Activated CD8-positive, alpha-beta T cell treated with anti-CD3 and anti-CD28 coated beads for 36 hours (primary cell): ENCODE results near the gene STAT5A. TPM values are rescaled to one million over a fixed set of nuclear protein-coding genes. Genes with fewer than 3 reads are reported as not detected.

Experiments
- ATAC-seq: fragments of 200-7000 bp; cut with Tn5 transposase; one replicate; pipeline ENCODE4 v1.10.0; 2021; ENCODE audit warnings: mild to moderate bottlenecking, moderate library complexity
- CTCF ChIA-PET: fragments of 350-600 bp; sonication (Branson Sonifier 250); formaldehyde crosslinking; loops from one replicate; lab custom pipeline; 2021; ENCODE audit warnings: antibody characterized with exemption; lab: Charles Lee
- POLR2A ChIA-PET: fragments of 350-600 bp; sonication (Branson Sonifier 250); formaldehyde crosslinking; loops from one replicate; lab custom pipeline; 2021; ENCODE audit warnings: antibody characterized with exemption; lab: Charles Lee
- DNase-seq: peaks from one replicate; pipeline ENCODE4 v3.0.0-alpha.2; 2020
- H3K27ac Mint-ChIP-seq: one replicate; pipeline ENCODE4 v1.8.0; 2021; ENCODE audit warnings: mild to moderate bottlenecking, mixed read lengths
- H3K27me3 Mint-ChIP-seq: one replicate; pipeline ENCODE4 v1.8.0; 2021; ENCODE audit warnings: mixed read lengths
- H3K36me3 Mint-ChIP-seq: one replicate; pipeline ENCODE4 v1.8.0; 2021; ENCODE audit warnings: low read depth, mixed read lengths
- H3K4me1 Mint-ChIP-seq: one replicate; pipeline ENCODE4 v1.8.0; 2021; ENCODE audit warnings: low read depth, mixed read lengths
- H3K4me3 Mint-ChIP-seq: one replicate; pipeline ENCODE4 v1.8.0; 2021; ENCODE audit warnings: mild to moderate bottlenecking, moderate library complexity, mixed read lengths
- H3K9me3 Mint-ChIP-seq: one replicate; pipeline ENCODE4 v1.8.0; 2021; ENCODE audit warnings: mixed read lengths
- CTCF ChIP-seq: fragments of 200-600 bp; IDR thresholded peaks from one replicate; pipeline ENCODE4 v1.8.0; 2022; ENCODE audit warnings: antibody characterized with exemption, mild to moderate bottlenecking
- intact Hi-C: fragments of 100-400 bp; cut with micrococcal nuclease; formaldehyde crosslinking; loops from one replicate; pipeline ENCODE4 v1.10.0; 2022
- total RNA-seq, 2 experiments: library from RNA; stranded (reverse); gene quantifications; one replicate each; pipeline ENCODE4 v1.2.3, GENCODE V29; 2021

STAT5A gene
- total RNA-seq, 2 experiments from 2014 or later = 163 to 190 TPM

- no peak for TF ChIP-seq CTCF
- H3K4me1 Mint-ChIP-seq = peaks cover 46% of the 10 kb centered on the region
- intact Hi-C loops = no loop called here
- H3K27ac Mint-ChIP-seq = peak overlapping the region; percentile 66
- no peak for ATAC-seq
- no peaks in the 10 kb centered on the region for H3K27me3 Mint-ChIP-seq
- peak overlapping the region; percentile 10 for H3K4me3 Mint-ChIP-seq
- ChIA-PET POLR2A (interaction anchor here (1.1 to 1.4 kb wide), 4 partner anchors 10 to 50 kb away, joined by 3 to 6 read pairs (median 4); no protein-coding TSS in a partner anchor), CTCF (interaction anchor here (3.2 kb wide), 1 partner anchor 60 kb away, joined by 12 read pairs; no protein-coding TSS in a partner anchor)
- H3K36me3 Mint-ChIP-seq = peaks cover 15% of the 10 kb centered on the region
- H3K9me3 Mint-ChIP-seq = no peaks in the 10 kb centered on the region
- DNase-seq = no peak
These were observed 5.7 kb upstream of the STAT5A start for GRCh38 chr17:42282478-42283080.

- TF ChIP-seq CTCF = no peak
- intact Hi-C loops = no loop called here
- H3K4me3 Mint-ChIP-seq = no peak overlapping the region
- ChIA-PET POLR2A (interaction anchor here (1.1 to 1.6 kb wide), 2 partner anchors 28 to 35 kb away, joined by 3 to 4 read pairs; no protein-coding TSS in a partner anchor), CTCF (interaction anchor here (3.2 kb wide), 1 partner anchor 61 kb away, joined by 12 read pairs; no protein-coding TSS in a partner anchor)
- H3K4me1 Mint-ChIP-seq = peaks cover 43% of the 10 kb centered on the region
- peak overlapping the region; percentile 69 for H3K27ac Mint-ChIP-seq
- no peaks in the 10 kb centered on the region for H3K27me3 Mint-ChIP-seq
- H3K36me3 Mint-ChIP-seq = peaks cover 15% of the 10 kb centered on the region
- DNase-seq = no peak
- no peak for ATAC-seq
- H3K9me3 Mint-ChIP-seq = no peaks in the 10 kb centered on the region
These were observed 4.9 kb upstream of the STAT5A start for GRCh38 chr17:42283241-42284023.

- DNase-seq = no peak
- Mint-ChIP-seq H3K27ac (peak overlapping the region; percentile 69), H3K27me3 (no peaks in the 10 kb centered on the region), H3K36me3 (peaks cover 16% of the 10 kb centered on the region), H3K9me3 (no peaks in the 10 kb centered on the region), H3K4me3 (no peak overlapping the region), H3K4me1 (peaks cover 43% of the 10 kb centered on the region)
- no peak for TF ChIP-seq CTCF
- no peak for ATAC-seq
- ChIA-PET CTCF (interaction anchor here (3.2 kb wide), 1 partner anchor 62 kb away, joined by 12 read pairs; no protein-coding TSS in a partner anchor), POLR2A (interaction anchor here (1.6 kb wide), 1 partner anchor 27 kb away, joined by 4 read pairs; no protein-coding TSS in a partner anchor)
- intact Hi-C loops = no loop called here
These were observed 4.3 kb upstream of the STAT5A start for GRCh38 chr17:42284024-42284369.

GRCh38 chr17:42284566-42284965 is 3.7 kb upstream of the STAT5A start:
- Mint-ChIP-seq H3K27me3 (no peaks in the 10 kb centered on the region), H3K9me3 (no peaks in the 10 kb centered on the region), H3K27ac (no peak overlapping the region), H3K4me3 (no peak overlapping the region), H3K4me1 (peaks cover 43% of the 10 kb centered on the region), H3K36me3 (peaks cover 20% of the 10 kb centered on the region)
- ATAC-seq = no peak
- TF ChIP-seq CTCF = no peak
- POLR2A ChIA-PET = interaction anchor here (1.6 kb wide), 1 partner anchor 27 kb away, joined by 4 read pairs; no protein-coding TSS in a partner anchor
- CTCF ChIA-PET = interaction anchor here (1.2 to 1.8 kb wide), 2 partner anchors 62 to 118 kb away, joined by 3 to 9 read pairs; no protein-coding TSS in a partner anchor
- intact Hi-C loops = no loop called here
- no peak for DNase-seq
